GM18868 (cell line): Measurements from ENCODE around the gene SOWAHB.

ENCODE experiments used
- ATAC-seq: cut with Tn5 transposase; IDR thresholded peaks from one replicate; pipeline ENCODE4 v1.9.1; 2021; ENCODE audit warnings: mild to moderate bottlenecking, moderate library complexity; ENCODE audit not compliant: unreplicated experiment

The SOWAHB gene, protein sequence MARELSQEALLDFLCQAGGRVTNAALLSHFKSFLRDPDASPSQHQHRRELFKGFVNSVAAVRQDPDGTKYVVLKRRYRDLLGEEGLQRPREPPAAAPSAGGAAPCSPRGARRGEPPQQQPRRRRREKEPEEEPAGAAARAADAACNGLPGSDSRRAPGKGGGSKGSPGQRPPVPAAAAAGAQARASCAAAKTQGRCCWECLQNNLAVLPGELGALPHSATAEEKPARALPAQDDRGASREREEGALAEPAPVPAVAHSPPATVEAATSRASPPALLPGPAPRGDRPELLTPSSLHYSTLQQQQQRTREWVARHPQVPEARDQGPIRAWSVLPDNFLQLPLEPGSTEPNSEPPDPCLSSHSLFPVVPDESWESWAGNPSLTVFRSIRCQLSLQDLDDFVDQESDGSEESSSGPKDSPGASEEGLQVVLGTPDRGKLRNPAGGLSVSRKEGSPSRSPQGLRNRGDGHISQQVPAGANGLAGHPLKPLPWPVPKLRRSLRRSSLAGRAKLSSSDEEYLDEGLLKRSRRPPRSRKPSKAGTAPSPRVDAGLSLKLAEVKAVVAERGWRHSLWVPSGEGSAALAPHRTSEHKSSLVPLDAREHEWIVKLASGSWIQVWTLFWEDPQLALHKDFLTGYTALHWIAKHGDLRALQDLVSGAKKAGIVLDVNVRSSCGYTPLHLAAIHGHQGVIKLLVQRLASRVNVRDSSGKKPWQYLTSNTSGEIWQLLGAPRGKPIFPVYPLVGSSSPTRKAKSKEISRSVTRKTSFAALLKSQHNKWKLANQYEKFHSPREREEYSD

DNA sequence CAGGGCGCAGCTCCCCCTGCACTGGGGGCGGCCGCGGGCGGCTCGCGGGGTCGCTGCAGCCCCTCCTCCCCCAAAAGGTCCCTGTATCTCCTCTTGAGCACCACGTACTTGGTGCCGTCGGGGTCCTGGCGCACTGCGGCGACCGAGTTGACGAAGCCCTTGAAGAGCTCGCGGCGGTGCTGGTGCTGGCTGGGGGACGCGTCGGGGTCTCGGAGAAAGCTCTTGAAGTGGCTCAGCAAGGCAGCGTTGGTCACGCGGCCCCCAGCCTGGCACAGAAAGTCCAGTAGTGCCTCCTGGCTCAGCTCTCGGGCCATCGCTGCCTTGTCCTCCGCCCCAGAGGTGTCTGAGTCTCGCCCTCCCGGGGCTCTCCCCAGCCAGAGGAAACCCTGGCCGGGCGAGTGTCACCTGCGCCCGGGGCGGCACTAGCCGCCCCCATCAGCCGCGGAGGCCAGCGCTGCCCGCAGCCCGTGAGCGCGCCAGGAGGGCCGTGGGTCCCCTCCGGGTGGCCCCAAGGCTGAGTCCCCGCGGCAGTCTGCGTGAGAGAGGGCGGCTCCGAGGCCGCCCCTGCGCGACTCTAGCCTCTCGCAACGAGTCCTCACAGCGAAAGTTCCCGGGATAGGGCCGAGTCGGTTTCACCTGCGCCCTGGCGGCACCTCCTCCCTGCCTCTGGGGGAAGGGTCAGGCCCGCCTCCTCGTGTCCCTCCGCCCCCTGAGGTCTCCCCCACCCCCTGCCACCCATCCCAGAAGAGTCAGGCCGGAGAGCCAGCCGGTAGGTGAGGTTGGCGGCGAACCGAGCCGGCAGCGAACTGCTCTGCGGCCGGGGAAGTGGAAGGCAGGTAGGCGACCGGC, at the start of gene SOWAHB:
Gene SOWAHB (minus strand): TSS at position 609 of the 849 bp plus-strand sequence. CDS start 295 bp downstream, at position 314.
- ATAC-seq = no peak

DNA sequence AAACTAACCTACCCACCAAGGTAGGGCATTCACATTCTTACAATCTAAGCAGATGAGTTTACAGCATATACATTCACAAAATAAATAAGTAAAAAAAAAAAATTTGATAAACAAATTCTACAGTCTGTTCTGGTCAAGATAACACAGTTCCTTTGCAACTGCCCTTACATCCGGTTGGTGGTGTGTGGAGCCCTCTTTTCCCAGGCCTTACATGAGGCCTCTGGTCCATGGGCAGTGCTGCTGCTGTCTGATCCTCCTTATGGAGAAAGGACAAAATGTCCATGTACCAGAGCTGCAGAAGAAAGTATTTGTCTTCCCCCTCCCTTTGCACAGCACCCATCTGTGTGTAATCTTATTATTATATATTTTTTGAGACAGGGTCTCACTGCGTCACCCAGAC, 49.4 kb upstream of the SOWAHB start:
- ATAC-seq = no peak

DNA sequence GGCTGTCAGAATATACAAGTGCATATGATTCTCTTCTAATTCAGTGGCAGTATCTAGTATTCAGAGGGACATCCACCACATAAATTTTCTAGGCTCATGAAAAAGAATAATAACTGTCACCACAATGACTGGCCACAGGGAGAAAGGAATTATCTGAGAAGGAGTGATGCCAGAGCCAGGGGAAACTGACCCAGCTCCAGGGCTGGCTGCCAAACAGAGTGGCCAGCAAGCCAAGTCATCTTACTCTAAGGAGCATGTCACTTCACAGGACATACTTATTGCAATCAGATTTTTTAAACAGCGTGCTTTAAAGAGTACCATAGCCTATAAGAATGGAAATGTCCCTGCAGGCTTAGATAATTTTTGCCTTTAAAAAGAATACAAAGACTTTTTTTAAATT, 45.8 kb upstream of the SOWAHB start:
- ATAC-seq = no peak

DNA sequence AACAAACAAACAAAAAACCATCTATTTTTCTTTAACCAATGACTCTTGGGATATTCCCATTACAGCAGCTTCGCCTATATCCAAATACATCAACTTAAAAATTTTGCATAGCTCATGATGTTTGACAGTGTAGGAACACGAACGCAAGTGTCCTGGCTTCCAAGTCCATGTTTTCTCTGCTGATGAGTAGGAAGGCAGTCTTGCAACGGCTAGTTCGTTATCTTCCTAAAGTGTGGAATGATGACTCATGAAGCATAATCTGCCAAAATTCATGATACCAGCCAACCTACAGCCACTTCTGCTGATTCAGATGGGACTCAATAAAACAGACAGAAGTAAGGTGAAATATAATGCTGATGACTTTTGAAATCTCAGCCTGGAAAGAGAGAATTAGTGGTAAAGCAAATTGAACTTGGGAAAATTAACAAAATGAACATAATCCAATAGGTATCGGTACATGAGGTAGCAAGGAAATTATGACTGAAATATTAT, 45.2 kb upstream of the SOWAHB start:
- ATAC-seq = no peak

DNA sequence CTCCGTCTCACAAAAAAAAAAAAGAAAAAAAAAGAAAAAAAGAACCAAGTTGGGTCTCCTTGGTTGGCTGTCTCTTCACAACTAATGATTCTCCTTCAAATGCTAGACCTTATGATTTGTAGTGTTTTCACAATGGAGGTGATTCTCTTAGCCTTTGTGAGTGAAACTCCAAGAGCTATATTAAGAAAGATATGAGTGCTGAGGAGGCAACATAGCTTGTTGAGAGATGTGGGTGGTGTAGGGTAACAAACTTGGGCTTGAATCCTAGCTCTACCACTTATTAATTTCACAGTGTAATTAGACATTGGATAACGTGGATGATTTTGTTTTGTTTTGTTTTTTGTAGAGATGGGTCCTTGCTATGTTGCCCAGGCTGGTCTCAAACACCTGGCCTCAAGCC, 41.2 kb upstream of the SOWAHB start:
- no peak for ATAC-seq

DNA sequence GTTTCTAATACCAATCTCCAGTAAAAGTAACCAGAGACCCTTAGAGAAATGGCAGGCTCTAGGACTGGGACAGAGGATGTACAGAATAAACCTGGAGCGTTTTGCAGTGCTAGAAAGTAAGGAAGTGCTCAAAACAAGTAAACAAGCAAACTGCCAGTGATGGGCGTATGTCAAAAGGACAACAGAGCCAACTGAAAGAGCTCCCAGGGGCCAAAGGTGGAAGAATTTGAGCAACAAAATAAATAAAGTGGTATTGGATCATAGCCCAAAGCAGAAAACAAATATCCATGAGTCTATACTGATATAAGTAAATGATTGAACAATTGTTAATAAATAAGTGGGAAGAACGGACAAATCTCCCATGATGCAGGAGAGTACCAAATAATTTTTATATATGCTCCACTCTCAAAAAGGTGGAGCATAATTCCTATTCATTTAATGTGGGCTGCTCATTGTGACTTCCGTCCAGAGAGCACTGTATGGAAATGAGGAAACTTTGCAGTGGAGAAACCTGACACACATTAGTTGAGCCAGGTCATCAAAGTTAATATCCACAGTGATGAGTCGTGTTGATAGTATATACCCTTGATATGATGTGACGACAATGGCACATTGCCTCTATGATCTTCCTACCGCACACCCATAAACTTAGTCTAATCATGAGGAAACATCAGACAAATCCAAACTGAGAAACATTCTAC, 33.8 kb upstream of the SOWAHB start:
- no peak for ATAC-seq

DNA sequence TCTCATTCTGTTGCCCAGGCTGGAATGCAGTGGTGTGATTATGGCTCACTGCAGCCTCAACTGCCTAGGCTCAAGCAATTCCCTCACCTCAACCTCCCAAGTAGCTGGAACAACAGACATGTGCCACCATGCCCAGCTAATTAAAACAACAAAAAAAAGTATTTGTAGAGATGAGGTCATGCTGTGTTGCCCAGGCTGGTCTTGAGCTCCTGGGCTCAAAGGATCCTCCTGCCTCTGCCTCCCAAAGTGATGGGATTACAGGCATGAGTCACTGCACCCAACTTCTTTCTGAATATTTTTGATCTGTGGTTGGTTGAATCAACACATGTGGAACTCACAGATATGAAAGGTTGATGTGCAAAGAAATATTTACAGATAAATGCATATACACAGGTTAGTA, 33.1 kb upstream of the SOWAHB start:
- no peak for ATAC-seq

DNA sequence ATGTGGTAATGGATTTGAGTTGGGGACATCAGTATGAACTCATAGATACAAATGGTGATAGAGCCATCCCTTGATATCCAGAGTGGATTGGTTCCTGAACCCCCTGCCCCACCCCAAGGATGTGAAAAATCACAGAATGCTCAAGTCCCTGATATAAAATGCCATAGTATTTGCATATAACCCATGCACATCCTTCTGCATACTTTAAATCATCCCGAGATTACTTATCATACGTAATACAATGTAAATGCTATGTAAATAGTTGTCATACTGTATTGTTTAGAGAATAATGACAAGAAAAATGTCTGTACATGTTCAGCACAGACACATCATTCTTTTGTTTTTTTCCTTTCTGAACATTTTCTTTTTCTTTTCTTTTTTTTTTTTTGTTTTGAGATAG, 32.7 kb upstream of the SOWAHB start:
- ATAC-seq = no peak

DNA sequence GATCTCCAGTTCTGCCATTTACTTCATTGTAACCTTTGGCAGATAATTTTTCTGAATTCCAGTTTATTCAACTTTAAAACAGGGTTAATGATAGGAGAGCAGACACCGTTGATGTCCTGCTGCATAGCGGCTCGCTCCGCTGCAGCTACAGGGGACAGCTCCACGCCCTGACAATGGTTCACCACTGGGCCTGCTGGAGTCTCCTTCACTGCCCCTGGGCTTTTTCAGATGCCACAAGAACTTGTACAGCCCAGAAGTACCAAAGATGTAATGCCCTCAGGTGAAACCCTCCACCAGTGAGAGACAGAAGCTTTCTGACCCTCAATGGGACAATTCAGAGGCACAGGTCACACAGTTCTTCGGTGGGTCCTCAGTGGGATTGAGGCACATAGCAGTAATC, 28.9 kb upstream of the SOWAHB start:
- ATAC-seq = no peak

DNA sequence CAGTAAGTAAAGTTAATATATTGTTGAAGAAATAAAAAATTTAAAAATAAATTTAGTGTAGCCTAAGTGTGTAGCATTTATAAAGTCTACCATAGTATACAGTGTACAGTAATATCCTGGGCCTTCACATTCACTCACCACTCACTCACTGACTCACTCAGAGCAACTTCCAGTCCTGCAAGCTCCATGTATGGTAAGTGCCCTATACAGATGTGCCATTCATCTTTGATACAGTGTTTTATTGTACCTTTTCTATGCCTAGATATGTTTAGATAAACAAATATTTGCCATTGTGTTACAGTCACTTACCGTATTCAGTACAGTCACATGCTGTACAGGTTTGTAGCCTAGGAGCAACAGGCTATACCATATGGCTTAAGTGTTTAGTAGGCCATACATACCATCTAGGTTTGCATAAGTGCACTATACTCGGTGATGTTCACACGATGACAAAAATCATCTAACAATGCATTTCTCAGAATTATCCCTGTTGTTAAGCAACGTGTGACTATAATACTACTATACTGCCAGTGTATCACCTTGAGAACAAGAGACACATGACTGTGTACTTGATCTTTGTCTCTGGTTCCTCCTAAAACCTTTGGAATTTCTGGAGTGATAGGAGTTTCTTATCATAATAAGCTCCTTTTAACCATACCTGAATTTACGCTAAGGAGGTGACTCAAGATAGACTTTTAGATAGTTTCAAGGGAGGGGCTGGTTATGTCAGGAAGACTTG, 25.8 kb upstream of the SOWAHB start:
- no peak for ATAC-seq

DNA sequence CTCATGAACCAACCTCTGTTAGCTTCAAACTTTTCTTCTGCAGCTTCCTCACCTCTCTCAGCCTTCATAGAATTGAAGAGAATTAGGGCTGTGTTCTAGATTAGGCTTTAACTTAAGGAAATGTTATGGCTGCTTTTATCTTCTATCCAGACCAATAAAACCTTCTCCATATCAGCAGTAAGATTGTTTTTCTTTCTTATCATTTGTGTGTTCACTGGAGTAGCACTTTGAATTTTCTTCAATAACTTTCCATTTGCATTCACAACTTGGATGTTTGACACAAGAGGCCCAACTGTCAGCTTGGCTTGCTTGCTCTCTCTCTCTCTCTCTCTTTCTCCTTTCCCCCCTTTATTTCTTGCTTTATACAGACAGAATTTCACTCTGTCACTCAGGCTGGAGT, 22.8 kb upstream of the SOWAHB start:
- no peak for ATAC-seq

DNA sequence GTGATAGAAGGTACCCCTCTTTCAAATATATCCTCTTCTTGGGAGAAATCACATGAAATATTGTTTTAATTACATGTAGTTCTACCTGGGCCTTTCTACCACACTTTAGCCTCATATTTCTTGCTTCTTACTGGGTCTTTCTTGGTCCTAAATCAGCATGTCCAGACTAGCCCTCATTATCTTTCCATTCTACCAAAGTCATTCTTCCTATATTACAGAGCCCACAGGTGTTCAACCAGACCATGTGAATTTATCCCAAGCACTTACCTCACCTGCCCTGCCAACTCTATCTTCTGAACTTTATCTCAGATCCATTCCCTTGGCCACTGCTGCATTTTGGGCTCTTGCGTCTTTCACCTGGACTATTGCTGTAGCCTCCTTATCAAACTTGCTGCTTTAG, 11.8 kb upstream of the SOWAHB start:
- no peak for ATAC-seq

DNA sequence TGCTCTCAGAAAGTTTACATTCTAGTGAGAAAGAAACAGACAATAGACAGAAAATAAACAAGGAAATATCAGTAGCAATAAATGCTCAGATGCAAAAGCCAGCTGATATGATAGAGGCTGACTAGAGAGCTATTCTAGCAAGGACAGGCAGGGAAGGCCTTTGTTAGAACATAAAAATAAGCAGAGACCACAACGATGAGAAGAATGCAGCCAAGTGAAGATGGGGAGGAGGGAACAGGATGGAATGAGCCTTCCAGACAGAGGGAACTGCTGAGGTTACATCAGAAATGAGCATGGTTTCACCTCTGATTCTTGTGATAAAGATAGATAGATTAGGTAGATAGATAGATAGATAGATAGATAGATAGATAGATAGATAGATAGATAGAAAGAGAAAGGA, 7.6 kb upstream of the SOWAHB start:
- ATAC-seq = no peak

DNA sequence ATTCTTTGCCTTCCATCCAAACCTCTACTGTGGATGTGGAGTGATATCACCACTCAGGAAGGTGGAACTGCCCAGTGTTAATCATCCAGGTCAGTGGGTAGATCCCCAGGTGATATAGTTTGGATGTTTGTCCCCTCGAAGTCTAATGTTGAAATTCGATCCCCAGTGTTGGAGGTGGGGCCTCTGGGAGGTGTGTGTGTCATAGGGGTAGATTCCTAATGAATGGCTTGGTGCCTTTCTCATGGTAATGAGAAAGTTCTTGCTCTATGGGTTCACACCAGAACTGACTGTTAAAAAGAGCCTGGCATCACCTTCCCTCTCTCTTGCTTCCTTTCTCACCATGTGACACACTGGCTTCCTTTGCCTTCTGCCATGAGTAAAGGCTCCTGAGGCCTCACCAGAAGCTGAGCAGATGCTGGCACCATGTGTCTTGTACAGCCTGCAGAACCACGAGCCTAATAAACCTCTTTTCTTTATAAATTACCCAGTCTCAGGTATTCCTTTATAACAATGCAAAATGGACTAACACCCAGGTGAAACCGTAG, 6.8 kb upstream of the SOWAHB start:
- ATAC-seq = no peak

DNA sequence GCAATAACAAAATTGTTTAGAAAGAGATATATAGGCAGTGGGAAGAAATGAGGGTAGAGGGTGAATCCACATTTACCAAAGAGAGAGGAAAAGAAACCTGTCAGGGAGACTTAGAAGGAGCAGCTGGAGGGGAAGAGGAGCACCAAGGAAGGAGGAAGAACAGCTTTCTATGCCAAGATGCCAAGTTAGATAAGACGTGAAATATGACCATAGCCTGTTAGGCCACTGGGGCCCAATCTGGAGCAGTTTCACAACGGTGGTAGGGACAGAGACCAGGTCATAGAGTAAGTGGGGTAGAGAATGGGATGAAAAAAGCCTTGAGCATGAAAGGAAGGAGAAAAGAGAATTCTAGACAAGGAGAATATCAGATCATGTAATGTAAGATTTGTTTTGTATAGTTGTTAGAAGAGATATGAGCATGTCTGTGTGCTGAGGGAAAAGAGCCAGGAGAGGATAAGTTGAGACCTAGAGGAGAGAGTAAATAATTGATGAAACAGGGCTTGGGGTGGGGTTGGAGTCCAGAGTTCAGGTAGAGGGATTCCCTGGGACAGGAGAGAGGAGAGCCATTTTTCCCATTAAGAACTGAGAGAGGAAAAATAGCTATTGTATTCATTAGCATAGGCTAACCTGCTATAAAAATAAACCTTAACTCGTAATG, 4.4 kb upstream of the SOWAHB start:
- no peak for ATAC-seq

DNA sequence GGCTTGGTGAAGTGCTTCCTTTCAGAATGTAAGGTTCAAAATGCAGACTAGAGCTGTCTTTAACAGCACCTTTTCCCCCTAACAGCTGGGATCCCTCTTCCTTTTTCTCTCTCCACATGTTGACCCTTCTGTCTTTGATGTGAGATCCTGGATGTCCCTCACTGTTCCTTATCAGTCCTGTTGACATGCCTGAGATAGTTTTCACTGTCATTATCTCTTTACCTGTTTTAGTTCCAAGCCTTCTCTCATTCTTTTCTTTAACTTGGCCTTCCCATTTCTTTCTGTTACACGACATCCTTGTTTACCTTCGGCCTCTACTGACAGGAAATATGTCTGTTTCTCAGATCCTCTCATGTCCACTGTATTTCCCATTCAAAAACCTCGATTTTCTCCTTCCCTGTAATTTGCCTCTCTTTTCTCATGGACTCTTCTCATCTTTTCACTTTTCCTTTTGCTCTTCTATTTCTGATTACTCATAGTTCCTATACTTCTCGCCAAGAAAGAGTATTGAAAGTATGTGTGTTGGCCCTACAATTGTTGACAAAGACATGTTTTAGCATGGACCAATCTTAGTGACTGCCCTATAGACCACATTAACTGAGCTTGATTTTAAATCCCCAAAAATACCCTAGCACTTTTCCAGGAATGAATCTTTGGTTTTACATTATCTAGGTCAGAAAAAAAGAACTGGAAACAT, 1.2 kb upstream of the SOWAHB start:
- no peak for ATAC-seq

DNA sequence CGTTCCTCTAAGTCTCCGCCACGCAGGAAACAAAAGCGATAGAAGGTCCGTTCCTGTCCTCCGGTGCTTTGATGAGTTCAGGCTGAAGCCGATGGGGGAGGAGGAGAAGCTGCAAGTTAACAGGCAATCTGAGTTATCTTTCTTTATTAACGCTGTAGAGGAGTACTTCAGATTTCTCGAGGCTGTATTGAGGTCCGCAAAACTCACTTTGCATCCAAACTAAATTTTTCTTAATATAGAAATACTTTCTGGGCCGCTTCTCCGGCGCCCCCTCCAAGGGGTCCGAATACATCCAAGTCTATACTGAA, 395 bp upstream of the SOWAHB start:
- no peak for ATAC-seq

DNA sequence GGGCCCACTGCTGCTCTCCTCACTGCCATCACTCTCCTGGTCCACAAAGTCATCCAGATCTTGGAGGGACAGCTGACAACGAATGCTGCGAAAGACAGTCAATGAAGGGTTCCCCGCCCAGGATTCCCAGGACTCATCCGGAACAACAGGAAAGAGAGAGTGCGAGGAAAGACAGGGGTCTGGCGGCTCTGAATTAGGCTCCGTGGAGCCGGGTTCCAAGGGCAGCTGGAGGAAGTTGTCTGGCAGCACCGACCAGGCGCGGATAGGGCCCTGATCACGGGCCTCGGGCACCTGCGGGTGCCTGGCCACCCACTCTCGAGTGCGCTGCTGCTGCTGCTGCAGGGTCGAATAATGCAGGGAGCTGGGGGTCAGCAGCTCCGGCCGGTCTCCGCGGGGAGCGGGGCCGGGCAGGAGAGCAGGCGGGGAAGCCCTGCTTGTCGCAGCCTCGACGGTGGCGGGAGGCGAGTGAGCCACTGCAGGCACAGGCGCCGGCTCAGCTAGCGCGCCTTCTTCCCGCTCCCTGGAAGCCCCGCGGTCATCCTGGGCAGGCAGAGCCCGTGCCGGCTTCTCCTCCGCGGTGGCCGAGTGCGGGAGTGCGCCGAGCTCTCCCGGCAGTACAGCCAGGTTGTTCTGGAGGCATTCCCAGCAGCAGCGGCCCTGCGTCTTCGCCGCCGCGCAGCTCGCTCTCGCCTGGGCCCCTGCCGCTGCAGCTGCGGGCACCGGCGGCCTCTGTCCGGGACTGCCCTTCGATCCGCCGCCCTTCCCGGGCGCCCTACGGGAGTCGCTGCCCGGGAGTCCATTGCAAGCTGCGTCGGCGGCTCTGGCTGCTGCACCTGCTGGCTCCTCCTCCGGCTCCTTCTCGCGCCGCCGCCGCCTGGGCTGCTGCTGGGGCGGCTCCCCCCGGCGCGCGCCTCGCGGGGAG, 1.1 kb downstream of the SOWAHB start:
- no peak for ATAC-seq
